Tibial artery (tissue), 4 donors: Measurements from ENCODE around the gene GATA5.

Experiments
- DNase-seq, 2 donors: peaks; one replicate each; pipeline ENCODE4 v3.0.0-alpha.2; 2019
- H3K27ac ChIP-seq, 2 donors: fragments of 200-600 bp; sonication (generic) in 1 of 2; 1 replicate in 1 of 2; 2 replicates in 1 of 2; pipeline ENCODE4 v1.5.1; 2018 to 2019; ENCODE audit warnings: mild to moderate bottlenecking in 1 of 2
- H3K27me3 ChIP-seq, 2 donors: fragments of 200-600 bp; sonication (generic) in 1 of 2; one replicate each; pipeline versions ENCODE4 v1.5.1 to v1.6.0; 2016 to 2019
- H3K36me3 ChIP-seq, 3 donors: fragments of 200-600 bp; sonication (generic) in 2 of 3; one replicate each; pipeline ENCODE4 v1.5.1; 2016 to 2019; ENCODE audit warnings: mild to moderate bottlenecking in 2 of 3
- H3K4me1 ChIP-seq, 4 donors: fragments of 200-600 bp; sonication (generic) in 2 of 4; 1 replicate in 3 of 4; 2 replicates in 1 of 4; pipeline ENCODE4 v1.5.1; 2016 to 2019
- H3K4me3 ChIP-seq, 2 donors: fragments of 200-600 bp; sonication (generic) in 1 of 2; 1 replicate in 1 of 2; 2 replicates in 1 of 2; pipeline ENCODE4 v1.5.1; 2018 to 2019; ENCODE audit warnings: mild to moderate bottlenecking in 2 of 2
- H3K9me3 ChIP-seq, 3 donors: fragments of 200-600 bp; sonication (generic) in 1 of 3; one replicate each; pipeline ENCODE4 v1.5.1; 2016 to 2019
- intact Hi-C: fragments of 100-400 bp; cut with DNase I; formaldehyde crosslinking; loops from one replicate; pipeline ENCODE4 v1.15.0; 2023; ENCODE audit warnings: low total_unique reads
- TF ChIP-seq, protein P1 (sequence below), 2 experiments: fragments of 200-600 bp in 1 of 2; fragments of 450-650 bp in 1 of 2; IDR thresholded peaks; one replicate each; pipeline ENCODE4 v1.5.1; 2017 to 2019; ENCODE audit warnings: antibody characterized with exemption in 2 of 2, mild to moderate bottlenecking in 1 of 2, moderate library complexity in 1 of 2

The GATA5 gene

DNA sequence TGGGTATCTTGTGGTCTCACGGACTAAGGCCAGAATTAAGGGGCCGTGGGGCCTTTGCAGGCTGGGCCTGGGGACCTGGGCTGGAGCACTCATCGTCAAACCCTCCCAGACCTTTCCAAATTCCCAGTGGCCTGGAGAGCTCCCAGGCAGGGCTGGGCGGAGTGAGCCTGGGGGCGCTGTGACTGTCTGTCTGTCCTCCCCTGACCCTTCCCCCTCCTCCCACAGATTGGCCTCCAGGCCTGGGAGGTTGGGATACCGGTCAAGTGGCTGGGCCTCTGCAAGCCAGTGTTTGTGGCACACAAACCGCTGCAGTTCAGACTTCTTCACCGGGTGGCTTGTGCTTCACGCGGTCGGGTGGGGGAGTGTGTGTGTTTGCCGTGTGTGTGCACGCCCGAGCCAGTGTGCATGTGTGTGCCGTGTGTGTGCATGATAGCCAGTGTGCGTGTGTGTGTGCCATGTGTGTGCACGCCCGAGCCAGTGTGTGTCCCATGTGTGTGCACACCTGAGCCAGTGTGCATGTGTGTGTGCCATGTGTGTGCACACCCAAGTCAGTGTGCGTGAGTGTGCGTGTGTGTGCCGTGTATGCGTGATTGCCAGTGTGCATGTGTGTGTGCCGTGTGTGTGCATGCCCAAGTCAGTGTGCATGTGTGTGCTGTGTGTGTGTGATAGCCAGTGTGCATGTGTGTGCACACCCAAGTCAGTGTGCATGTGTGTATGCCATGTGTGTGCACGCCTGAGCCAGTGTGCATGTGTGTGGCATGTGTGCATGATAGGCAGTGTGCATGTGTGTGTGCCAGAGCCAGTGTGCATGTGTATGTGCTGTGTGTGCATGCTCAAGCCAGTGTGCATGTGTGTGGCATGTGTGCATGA, 54.7 kb downstream of the GATA5 start:
- TF ChIP-seq, protein P1, sequence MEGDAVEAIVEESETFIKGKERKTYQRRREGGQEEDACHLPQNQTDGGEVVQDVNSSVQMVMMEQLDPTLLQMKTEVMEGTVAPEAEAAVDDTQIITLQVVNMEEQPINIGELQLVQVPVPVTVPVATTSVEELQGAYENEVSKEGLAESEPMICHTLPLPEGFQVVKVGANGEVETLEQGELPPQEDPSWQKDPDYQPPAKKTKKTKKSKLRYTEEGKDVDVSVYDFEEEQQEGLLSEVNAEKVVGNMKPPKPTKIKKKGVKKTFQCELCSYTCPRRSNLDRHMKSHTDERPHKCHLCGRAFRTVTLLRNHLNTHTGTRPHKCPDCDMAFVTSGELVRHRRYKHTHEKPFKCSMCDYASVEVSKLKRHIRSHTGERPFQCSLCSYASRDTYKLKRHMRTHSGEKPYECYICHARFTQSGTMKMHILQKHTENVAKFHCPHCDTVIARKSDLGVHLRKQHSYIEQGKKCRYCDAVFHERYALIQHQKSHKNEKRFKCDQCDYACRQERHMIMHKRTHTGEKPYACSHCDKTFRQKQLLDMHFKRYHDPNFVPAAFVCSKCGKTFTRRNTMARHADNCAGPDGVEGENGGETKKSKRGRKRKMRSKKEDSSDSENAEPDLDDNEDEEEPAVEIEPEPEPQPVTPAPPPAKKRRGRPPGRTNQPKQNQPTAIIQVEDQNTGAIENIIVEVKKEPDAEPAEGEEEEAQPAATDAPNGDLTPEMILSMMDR (IDR thresholded peaks at IDR 0.05), result no peak
- Histone ChIP-seq H3K4me3 (no peak overlapping the region), H3K27ac (no peak overlapping the region), H3K9me3 (no peaks in the 10 kb centered on the region), H3K4me1 (no peaks in the 10 kb centered on the region), H3K27me3 (peaks cover 0 to 55% of the 10 kb centered on the region in 2 donors), H3K36me3 (no peaks in the 10 kb centered on the region)
- intact Hi-C loops, result no loop called here
- DNase-seq, result no peak

DNA sequence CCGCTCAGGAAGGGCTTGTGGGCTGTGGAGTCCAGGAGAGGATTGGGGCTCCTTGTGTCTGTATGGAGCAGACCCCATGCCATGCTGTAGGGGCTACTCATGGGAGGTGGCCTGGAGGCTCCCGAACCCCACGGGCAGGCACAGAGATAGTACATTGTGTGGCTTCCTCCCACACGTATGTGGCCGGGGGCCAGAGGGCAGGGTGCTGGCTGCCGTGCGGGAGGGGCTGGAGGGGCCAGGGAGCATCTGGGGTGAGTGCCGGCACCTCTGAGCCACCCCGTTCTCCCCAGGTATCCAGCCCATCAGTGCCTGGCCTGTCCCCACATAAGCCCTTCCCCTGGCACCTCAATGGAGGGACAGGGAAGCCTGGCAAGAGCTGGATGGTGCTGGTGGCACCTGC, 56.0 kb downstream of the GATA5 start:
- Histone ChIP-seq H3K36me3 (no peaks in the 10 kb centered on the region), H3K4me3 (no peak overlapping the region), H3K27ac (no peak overlapping the region), H3K4me1 (no peaks in the 10 kb centered on the region), H3K9me3 (no peaks in the 10 kb centered on the region), H3K27me3 (peaks cover 0 to 60% of the 10 kb centered on the region in 2 donors)
- intact Hi-C loops, result no loop called here
- no peak for DNase-seq
- TF ChIP-seq, protein P1 (IDR thresholded peaks at IDR 0.05), result no peak

DNA sequence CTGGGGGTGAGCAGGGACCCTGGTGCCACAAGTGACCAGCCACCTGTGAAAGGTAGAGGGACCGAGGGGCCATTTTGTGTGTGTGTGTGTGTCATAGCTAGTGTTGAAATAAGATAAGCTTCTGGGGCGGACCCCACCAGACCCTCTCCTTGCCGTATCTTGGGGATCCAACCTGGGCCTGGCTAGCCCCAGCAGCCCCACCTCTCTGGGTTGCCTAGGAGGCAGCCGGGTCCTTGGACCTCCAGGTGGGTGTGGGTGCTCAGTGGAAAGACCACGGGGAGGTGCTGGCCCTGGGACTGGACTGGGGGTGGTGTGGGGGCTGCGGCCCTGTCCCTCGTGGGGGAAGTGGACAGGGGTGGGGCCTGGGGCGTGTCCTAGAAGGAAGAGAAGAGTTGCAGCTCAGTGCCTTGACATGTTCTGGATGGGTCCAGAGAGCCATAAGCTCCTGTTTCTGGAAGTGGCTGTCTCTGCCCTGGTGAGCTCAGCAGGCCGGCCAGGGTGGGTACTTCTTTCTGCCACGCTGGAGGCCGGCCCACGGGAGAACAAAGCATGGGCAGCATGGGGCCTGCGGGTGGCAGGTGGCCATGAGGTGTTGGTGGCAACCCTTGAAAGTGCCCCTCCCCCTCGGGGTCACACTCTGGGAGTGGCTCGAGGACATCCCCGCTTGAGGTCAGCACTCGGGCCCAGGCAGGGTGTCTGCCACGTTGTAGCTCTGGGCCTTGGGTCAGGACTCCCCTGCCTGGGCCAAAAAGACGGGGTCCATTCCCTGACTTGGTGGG, 56.9 kb downstream of the GATA5 start:
- intact Hi-C loops, result no loop called here

DNA sequence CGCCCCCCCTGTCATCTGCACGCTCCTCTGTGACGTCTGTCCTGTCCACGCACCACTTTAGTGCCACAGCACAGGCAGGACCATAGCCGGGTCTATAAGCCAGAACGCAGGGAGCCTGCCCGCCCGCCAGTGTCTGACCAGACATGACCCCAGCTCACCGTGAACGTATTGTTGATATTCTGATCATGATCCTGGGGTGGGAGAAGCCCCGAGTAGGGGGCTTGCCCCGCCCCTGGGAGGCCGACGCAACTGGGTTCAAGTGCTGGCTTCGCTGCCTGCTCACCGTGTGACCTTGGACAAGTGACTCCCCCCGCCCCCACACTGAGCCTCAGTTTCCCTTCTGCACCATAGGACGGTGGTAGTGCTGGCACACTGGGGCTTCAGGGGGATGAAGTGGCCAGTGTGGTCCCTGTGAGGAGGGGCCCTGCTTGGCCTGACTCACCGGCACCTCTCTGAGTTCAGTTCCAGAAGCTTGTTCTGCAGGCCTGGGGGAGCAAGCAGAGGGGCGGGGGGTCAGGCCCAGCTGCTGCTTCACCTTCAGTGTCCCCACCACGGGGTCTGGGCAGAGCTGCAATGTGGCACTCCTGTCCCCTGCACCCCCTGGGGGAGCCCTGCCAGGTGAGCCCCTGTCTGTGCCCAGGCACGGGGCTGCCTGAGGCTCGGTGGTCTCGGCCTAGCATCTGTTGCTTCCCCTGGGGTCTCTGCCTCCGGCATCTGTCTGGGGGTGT, 57.6 kb downstream of the GATA5 start:
- Histone ChIP-seq H3K4me1 (no peaks in the 10 kb centered on the region), H3K4me3 (no peak overlapping the region), H3K27ac (no peak overlapping the region), H3K27me3 (peaks cover 0 to 46% of the 10 kb centered on the region in 2 donors), H3K9me3 (no peaks in the 10 kb centered on the region), H3K36me3 (no peaks in the 10 kb centered on the region)
- TF ChIP-seq, protein P1 (IDR thresholded peaks at IDR 0.05), result no peak
- no peak for DNase-seq
- intact Hi-C loops, result no loop called here

More for the DNA sequence above, 56.9 kb downstream of the GATA5 start:
- H3K27ac ChIP-seq, result no peak overlapping the region
- H3K4me3 ChIP-seq, result no peak overlapping the region
- TF ChIP-seq, protein P1 (IDR thresholded peaks at IDR 0.05), result no peak
- no peaks in the 10 kb centered on the region for H3K9me3 ChIP-seq
- H3K4me1 ChIP-seq, result no peaks in the 10 kb centered on the region
- H3K27me3 ChIP-seq, result peaks cover 0 to 54% of the 10 kb centered on the region in 2 donors
- no peak for DNase-seq
- H3K36me3 ChIP-seq, result no peaks in the 10 kb centered on the region
